ENCODE measurements around the gene TMEM26. TPM values are rescaled to one million over a fixed set of nuclear protein-coding genes. Genes with fewer than 3 reads are reported as not detected.

The TMEM26 gene
- total RNA-seq, 1 donor from 2014 or later: 3.6 TPM

- no peak for DNase-seq (ENCODE audit: extremely low spot score, unreplicated experiment)
- TF ChIP-seq CTCF (IDR thresholded peaks at IDR 0.05): no peak
- peaks cover 37% of the 10 kb centered on the region for H3K27me3 Mint-ChIP-seq (ENCODE audit: unreplicated experiment)
- H3K36me3 Mint-ChIP-seq (ENCODE audit: unreplicated experiment): peaks cover 4% of the 10 kb centered on the region
- H3K4me1 Mint-ChIP-seq (ENCODE audit: unreplicated experiment): peaks cover 29% of the 10 kb centered on the region
- H3K4me3 Mint-ChIP-seq (ENCODE audit: unreplicated experiment): no peak overlapping the region
- H3K27ac Mint-ChIP-seq (ENCODE audit: unreplicated experiment): no peak overlapping the region
- H3K9me3 Mint-ChIP-seq (ENCODE audit: unreplicated experiment): no peaks in the 10 kb centered on the region
Observed at GRCh38 chr10:61454541-61454940, 1.4 kb upstream of the TMEM26 start.

- Mint-ChIP-seq H3K27ac (ENCODE audit: unreplicated experiment) (no peak overlapping the region), H3K9me3 (ENCODE audit: unreplicated experiment) (no peaks in the 10 kb centered on the region), H3K4me3 (ENCODE audit: unreplicated experiment) (peak overlapping the region; percentile 88), H3K4me1 (ENCODE audit: unreplicated experiment) (peaks cover 34% of the 10 kb centered on the region), H3K27me3 (ENCODE audit: unreplicated experiment) (peaks cover 26% of the 10 kb centered on the region), H3K36me3 (ENCODE audit: unreplicated experiment) (peaks cover 4% of the 10 kb centered on the region)
- no peak for DNase-seq (ENCODE audit: extremely low spot score, unreplicated experiment)
- no peak for TF ChIP-seq CTCF (IDR thresholded peaks at IDR 0.05)
Observed at GRCh38 chr10:61452151-61452651, 980 bp downstream of the TMEM26 start.

- Mint-ChIP-seq H3K9me3 (ENCODE audit: unreplicated experiment) (no peaks in the 10 kb centered on the region), H3K4me3 (ENCODE audit: unreplicated experiment) (no peak overlapping the region), H3K27me3 (ENCODE audit: unreplicated experiment) (peaks cover 26% of the 10 kb centered on the region), H3K4me1 (ENCODE audit: unreplicated experiment) (peaks cover 37% of the 10 kb centered on the region), H3K27ac (ENCODE audit: unreplicated experiment) (no peak overlapping the region), H3K36me3 (ENCODE audit: unreplicated experiment) (peaks cover 4% of the 10 kb centered on the region)
- no peak for TF ChIP-seq CTCF (IDR thresholded peaks at IDR 0.05)
- no peak for DNase-seq (ENCODE audit: extremely low spot score, unreplicated experiment)
Observed at GRCh38 chr10:61451357-61451756, 1.8 kb downstream of the TMEM26 start.

- H3K36me3 Mint-ChIP-seq (ENCODE audit: unreplicated experiment): peaks cover 2% of the 10 kb centered on the region
- no peaks in the 10 kb centered on the region for H3K9me3 Mint-ChIP-seq (ENCODE audit: unreplicated experiment)
- no peak for DNase-seq (ENCODE audit: extremely low spot score, unreplicated experiment)
- H3K27ac Mint-ChIP-seq (ENCODE audit: unreplicated experiment): no peak overlapping the region
- H3K27me3 Mint-ChIP-seq (ENCODE audit: unreplicated experiment): peaks cover 14% of the 10 kb centered on the region
- TF ChIP-seq CTCF (IDR thresholded peaks at IDR 0.05): no peak
- H3K4me3 Mint-ChIP-seq (ENCODE audit: unreplicated experiment): no peak overlapping the region
- H3K4me1 Mint-ChIP-seq (ENCODE audit: unreplicated experiment): peaks cover 32% of the 10 kb centered on the region
Observed at GRCh38 chr10:61448841-61449600, 4.2 kb downstream of the TMEM26 start.

- Mint-ChIP-seq H3K9me3 (ENCODE audit: unreplicated experiment) (no peaks in the 10 kb centered on the region), H3K4me1 (ENCODE audit: unreplicated experiment) (peaks cover 26% of the 10 kb centered on the region), H3K36me3 (ENCODE audit: unreplicated experiment) (peaks cover 2% of the 10 kb centered on the region), H3K27me3 (ENCODE audit: unreplicated experiment) (peaks cover 10% of the 10 kb centered on the region), H3K4me3 (ENCODE audit: unreplicated experiment) (no peak overlapping the region), H3K27ac (ENCODE audit: unreplicated experiment) (no peak overlapping the region)
- no peak for TF ChIP-seq CTCF (IDR thresholded peaks at IDR 0.05)
- DNase-seq (ENCODE audit: extremely low spot score, unreplicated experiment): no peak
Observed at GRCh38 chr10:61448091-61448490, 5.1 kb downstream of the TMEM26 start.

Measured in osteocyte (in vitro differentiated cells).